HG03139 (cell line): ENCODE measurements around the gene L3HYPDH.

Experiments used
- ATAC-seq: cut with Tn5 transposase; IDR thresholded peaks from one replicate; pipeline ENCODE4 v1.9.1; 2021; ENCODE audit not compliant: unreplicated experiment

L3HYPDH gene

DNA sequence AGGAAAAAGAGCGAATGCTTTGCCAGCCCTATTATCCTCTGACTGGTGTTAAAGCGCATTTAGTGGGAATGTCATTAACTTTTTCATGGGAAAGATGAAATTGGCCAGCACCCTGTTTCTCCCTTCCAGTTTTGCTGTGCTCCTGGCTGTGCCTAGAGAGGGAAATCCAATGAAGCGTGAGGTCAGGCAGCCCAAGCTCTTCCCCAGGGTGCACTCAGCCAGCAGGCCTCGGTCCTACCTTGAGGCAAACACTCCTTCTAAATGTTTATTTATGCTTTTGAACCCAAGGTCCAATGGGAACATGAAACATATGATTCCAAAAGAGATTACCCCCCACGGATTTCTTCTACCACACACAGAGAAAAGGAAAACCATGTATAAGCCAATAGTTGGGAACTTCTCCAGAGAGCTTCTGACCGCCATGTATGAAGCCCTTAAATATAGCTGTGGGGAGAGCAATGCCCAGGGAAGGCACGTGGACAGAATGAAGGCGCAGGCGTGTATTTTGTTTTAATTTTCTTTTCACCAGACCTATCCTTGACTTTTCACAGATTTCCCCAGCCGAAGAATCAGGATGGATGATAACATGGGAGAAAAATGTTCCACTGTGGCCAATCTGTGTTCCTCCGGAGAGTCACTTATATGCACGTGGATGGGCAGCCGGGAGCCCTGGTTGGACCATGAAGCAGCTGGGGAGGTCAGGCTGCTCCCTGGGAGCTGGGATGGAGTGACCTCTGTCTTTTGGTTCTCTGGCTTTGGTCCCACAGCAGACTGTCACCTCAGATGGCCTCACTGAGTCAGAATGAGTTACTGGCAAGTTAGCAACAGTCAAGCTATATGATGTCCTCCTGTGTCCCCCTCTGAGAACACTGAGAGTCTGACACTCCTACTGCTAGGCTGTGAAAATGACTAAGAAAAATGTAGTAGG is 56.3 kb downstream of the L3HYPDH start:
- ATAC-seq, result no peak

DNA sequence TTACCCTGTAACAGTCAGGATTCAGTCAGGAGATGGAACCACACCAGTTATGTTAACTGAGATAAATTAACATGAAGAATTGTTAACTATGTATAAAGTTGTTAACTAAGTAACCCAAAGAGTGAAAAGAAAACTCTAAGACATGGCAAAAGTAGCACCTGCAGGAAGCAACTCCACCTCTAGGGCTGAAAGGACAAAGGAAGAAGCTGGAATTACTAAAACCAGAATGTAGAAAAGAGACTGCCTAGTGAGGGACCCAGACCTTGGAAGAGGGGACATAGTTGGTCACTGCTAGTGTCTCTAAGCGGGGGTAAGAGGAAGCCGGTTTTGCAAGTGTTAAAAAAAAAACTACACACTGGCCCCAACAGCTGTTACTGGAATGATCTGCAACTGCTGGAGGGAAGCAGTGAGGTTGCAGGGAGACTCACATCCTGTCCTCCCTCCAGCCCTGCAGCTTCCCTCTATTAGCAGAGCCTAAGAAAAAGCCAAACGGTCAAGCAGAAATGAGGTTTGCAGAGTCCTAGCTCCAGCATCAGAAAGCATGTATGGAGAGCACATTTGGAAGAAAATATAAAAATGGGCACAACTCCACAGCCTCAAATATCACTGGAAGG is 58.8 kb downstream of the L3HYPDH start:
- no peak for ATAC-seq

DNA sequence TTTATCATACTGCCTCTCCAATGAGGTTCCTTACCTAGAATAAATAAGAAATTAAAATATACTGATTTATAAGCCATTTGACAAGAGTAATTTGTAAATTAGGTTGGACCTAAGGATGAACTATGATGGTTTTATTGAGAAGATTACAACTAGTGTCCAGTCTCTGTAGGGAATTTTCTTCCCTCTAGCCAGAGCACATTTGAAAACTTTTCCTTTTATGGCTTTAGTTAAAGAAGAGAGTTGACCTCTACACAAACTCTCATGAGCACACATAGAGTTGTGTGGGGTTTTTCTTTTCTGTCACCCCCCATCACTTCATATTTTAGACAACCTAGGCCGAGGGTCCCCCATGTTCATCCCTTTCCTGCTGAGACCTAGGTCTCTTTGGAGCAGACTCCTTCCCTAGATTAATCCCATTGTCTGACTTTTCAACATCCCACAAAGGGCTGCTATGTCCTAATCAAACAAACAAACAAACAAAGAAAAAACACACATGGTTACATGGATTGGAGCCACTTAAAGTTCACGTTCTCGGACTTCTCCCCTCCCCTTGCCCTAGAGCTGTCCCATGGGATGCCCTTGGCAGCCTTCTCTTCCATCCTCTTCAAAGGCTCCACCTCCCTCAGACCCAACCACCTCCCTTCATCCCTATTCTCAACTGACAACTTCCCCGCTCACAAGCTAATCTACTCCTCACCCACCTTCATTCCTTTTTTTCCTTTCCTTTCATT is 59.7 kb downstream of the L3HYPDH start:
- no peak for ATAC-seq
